GM15510 (cell line): ENCODE data around the gene PPIB.

ENCODE experiments used
- POLR2A ChIP-seq: IDR thresholded peaks from 3 replicates; pipeline ENCODE4 v1.6.1; 2011; ENCODE audit warnings: borderline replicate concordance; ENCODE audit not compliant: insufficient read length; ENCODE audit errors: extremely low read depth

Gene PPIB

DNA sequence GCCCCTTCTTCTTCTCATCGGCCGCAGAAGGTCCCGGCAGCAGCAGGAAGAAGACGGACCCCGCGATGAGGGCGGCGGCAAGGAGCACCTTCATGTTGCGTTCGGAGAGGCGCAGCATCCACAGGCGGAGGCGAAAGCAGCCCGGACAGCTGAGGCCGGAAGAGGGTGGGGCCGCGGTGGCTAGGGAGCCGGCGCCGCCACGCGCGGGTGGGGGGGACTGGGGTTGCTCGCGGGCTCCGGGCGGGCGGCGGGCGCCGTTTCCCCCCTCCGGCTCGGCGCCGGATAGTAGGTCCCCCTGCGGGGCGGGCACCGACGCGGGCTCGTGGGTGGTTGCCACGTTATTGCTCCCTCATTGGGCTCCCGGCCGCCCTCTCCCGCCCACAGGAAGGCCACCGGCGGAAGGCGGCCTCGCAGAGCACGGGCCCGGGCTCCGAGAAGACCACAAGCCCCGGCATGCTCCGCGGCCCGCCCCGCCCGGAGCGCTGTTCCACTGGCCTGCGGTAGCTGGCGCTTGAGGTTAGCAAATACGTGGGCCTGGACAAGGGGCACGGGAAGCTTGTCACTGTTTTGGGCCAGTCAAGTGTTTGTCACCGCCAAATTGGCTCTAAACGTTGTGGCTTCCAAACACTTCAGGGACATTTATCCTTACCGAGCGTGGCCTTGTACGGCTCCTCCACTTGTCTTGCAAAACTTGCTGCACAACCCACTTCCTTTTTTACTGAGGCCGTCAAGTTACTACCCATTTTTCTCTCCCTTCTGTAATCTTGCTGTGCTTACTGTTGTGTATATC lies at the start of gene PPIB:
Gene PPIB, minus strand, starts transcription at position 154 of the 790 bp plus-strand sequence. Its CDS starts 36 bp downstream, at position 118.
- TF ChIP-seq POLR2A = peak; percentile 94

DNA sequence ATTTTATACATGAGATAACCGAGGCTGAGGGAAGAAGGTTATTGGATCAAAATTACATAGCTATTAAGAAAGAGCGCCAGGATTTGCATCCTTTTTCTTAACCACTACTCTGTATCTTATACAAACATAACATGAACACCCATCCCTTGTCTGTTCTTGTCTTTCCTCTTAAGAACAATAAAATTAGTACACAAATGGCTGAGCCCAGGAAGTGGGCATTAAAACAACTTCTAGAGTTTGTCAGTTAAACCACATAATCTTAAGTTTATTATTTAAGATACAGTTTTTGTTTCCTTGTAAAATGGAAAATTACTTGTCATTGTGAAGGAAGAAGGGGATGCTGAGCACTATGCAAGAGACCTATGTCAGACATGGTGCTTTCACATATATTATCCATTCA lies 48.9 kb upstream of the PPIB start:
- TF ChIP-seq POLR2A = no peak

DNA sequence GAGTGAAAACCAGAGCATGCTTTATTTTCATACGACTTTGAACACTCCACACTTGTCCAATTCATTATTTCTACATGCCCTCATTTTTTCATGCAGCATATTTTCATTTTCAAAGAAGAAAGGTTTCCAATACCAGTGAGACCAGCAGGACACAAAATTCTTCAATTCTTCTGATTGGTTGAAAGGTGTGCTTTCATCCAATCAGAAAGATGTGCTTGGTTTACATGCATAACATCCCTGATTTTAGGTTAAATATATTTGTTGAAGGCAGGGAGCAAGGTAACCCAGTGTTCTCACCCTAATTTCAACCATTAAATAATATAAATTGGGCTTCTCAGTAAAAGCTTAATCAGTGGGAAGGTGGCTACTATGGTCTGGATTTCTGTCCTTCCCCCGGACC lies 47.5 kb upstream of the PPIB start:
- TF ChIP-seq POLR2A = no peak

DNA sequence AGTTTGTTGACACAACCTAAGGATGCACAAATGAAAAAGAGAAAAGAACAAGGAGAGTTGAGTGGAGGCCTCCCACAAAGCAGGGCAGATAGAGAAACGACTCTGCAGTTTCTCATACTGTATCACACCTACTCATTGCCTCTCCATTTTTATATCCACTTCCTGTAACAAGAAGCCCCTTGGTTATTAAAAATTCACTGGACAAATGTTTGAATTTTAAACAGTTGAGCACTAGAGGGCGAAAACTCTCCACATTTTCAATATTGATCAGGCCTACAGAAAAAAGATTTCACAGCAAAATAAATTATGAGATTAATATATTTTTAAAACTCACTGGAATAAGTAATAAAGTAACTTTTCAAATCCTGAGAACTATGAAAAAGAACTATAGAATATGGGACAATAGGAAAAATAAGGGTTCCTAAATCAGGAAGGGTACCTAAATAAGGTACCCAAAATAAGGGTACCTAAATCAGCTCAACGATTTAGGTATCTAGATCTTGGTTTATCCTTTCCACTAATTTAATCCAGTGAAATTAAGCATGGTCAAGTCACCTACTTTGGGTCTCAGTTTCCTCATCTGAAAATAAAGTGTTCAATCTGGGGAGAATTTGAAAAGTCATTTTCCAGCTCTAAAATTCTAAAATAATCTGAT lies 47.0 kb upstream of the PPIB start:
- TF ChIP-seq POLR2A = no peak

DNA sequence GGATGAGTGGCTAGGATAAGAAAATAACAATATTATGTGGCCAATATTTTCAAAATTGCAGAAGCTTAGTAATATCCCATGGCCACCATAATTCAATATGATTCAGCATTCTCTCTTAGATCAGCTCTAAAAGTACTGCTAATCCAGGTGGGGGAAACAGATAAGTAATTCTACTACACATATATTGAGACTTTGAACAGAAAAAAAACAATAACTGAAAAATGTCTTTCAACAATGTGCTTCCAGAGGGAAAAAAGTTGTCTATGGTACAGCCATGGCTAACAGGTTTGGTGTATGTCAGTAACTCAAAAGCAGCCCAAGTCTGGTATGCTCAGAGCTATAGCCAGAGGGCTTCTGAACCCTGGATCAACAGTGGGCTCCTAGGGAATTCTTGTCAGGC lies 42.4 kb upstream of the PPIB start:
- no peak for TF ChIP-seq POLR2A

DNA sequence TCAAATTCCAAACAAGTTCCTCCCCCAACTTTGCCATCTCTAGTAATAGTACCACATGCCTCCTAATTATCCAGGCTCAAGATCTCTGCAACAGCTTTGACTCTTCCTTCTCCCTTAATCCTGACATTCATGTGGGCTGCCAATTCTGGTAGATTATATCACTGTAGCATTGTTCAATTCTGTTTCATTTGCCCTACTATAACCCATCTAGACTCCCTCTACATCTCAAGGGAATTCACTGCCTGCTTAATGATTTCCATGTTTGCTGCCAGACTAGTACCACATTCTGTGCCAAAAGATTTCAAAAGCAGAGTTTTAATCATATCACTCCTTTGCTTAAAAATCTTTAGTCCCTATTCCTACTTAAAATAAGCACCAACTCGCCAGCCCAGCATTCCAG lies 34.6 kb upstream of the PPIB start:
- no peak for TF ChIP-seq POLR2A

DNA sequence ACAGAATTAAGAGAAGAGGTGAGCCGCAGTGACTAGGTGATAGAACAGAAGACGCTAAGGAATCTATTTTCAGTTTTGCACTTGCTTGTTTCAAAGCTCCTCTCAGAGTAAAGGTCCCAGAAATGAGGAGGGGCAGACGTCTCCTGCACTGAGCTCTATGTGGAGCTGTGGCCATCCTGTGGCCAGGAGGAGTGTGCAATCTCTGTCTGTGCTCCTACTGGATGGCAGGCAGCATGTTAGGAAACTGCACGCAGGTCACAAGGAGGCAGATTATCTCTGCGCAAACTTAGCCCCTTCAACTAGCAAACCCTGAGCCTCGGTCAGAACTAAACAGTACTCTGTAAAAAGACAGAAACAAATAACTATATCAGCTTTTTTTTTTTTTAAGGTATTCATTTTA lies 31.1 kb upstream of the PPIB start:
- no peak for TF ChIP-seq POLR2A

DNA sequence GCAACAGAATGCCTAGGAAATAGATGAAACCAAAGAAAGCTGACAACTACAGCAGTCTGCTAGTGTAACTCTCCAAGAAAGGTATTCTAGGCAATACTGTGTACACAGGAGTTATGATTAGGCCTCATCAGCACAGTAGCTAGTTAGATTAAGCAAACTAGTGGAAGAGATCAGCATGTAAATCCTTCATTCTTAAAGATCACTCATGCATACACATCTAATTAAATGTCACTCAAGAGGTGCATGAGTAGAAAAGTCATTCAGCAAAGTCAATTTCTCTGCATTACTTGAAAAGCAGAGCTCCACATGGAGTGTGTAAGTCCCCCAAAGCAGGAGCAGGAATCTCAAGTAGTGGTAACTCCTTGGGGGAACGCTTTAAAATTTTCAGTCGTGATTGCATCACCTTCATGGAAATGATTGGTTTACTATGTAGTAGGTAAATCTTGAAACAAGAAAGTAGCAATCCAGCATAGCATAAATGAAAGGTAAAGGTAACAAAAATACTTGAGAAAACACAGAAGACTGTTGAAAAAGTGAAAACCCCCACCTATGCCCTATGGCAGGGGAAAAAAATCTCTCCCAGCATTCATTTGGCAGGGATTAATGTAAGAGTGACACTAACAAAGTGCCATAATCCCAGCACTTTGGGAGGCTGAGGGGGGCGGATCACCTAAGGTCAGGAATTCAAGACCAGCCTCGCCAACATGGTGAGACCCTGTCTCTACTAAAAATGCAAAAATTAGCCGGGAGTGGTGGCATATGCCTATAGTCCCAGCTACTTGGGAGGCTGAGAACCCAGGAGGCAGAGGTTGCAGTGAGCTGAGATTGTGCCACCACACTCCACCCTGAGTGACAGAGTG lies 29.4 kb upstream of the PPIB start:
- no peak for TF ChIP-seq POLR2A

DNA sequence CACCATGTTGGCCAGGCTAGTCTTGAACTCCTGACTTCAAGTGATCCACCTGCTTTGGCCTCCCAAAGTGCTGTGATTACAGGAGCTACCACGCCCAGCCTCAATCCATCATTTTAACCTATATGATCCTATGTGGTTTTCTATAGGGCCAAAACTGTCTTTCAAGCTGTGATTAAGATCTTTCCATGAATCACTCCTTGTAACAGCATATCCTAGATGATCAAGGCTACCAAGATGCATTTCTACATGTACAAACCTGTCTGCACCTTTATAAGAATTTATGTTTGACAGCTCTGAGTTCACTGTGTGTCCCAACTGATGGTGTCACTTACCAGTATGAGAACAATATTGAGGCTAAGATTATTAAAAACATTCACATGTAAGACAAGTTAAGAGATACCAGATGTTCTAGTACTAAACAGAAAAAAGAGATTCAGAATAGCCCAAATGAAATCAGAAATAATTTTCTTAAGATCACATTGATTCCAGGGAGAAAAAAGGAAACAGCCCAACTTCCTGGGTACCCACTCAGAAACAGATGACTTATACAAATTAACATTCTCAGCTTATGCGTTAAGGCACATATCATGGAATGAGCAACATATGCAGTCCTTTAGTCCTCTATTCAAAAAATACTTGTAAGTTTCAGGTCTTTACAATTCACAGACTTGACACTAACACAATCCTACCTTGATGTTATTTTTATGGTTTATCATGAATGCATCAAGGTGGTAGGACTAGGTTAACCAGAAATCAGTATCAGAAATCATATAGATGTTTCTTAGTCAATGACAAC lies 24.8 kb upstream of the PPIB start:
- TF ChIP-seq POLR2A = no peak

DNA sequence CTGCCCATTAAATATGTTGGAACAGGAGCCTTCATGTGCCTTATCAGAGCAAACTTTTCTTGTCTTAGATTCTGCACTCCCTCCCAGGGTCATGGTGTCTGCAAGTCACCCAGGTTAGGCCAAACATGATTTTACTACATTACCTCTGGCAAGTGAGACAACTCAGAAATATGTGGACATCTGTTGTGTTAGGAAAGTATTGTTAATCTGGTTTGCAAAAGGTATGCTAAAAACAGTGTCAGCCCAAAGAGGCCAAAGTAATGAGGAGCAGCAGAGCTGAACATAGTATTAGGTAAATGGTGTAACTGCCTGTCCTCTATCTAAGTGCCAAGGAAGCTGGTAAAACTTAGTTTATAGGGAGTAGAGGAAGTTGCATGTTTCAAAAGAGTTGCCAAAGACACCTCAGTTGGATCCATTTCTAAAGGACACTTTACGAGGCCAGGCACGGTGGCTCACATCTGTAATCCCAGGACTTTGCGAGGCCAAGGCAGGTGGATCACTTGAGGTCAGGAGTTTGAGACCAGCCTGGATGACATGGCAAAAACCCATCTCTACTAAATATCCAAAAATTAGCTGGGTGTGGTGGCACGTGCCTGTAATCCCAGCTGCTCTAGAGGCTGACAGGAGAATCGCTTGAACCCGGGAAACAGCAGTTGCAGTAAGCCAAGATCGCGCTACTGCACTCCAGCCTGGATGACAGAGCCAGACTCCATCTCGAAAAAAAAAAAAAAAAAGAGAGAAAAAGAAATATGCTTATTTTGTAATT lies 22.5 kb upstream of the PPIB start:
- TF ChIP-seq POLR2A = no peak

DNA sequence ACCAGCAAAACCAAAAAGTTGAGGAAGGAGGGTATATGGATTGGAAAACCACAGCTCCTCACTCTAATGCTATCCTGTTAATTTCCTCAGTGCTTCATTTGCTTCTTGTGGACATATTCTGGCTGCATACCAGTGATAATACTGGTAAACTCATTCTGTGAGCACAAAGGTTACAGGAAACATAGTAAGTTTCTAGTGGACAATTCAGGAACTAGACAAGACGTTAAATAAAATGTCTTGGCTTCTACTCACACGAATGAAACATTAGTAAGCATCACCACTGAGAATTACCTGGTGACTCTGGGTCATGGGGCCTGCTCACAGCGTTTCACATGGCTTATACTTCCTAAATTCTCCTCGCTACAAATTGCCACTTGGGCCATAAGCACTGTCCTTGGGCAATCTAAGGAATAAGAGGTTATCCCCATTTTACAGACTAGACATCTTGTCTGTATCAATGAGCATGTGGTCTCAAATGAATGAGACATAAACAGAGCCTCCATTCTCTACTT lies 20.1 kb upstream of the PPIB start:
- TF ChIP-seq POLR2A = no peak

DNA sequence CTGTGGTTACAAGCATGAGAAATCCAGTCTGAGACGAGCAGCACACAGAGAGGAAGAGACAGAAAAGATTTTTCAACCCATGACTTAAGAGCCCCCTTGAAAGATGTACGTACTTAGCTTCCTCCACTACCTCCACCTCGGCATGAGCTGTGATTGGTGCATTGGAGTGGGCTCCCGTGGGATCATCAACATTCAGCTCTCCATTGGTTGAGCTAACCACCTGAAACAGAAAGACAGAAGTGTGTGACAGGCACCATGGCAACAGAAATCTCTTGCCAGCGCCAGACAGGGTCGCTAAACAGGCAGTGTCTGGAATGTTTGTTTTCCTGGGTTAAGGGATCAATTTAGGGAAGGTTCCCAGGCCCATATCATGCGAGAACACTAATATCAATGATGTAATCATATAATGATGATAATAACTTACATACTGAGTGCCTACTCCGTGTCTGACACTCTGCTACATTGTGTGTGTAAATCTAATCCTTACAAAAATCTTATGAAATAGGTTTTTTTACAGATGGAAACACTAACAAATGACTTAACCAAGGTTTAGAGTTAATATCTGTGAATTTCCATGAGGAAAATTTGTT lies 17.5 kb upstream of the PPIB start:
- TF ChIP-seq POLR2A = no peak

DNA sequence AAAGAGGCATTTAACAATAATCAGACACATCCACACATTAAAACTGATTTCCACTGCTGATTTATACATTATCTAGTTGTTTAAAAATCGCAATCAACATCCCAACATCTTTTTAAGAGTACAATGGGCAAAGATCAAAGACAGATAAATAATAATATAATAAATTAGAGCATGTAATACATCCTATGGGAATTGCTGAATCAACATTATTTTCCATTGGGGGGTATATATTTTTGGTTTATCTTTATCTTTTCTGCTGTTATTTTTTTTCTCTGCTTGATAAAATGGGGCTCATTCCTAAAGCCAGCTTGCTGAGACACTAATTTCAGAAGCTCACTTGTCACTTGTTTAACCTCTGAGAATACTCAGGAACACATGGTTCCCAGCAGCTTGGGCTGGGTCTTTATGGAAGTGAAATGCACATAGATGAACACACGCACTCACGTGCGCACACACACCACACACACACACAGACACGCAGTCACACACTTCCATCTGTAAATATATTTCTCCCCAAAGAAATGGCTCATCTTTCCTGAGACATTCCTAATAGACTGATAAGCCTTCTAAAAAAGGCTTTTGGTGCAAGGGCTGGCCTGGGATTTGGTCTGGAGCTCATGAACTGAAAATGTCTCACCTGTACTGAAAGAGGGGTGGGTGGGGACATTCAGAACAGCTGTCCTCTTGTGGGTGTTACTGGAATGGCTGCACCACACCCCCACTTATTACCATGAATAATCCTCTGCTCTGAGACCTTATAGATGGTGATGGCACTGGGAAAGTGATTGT lies 3.5 kb upstream of the PPIB start:
- no peak for TF ChIP-seq POLR2A

DNA sequence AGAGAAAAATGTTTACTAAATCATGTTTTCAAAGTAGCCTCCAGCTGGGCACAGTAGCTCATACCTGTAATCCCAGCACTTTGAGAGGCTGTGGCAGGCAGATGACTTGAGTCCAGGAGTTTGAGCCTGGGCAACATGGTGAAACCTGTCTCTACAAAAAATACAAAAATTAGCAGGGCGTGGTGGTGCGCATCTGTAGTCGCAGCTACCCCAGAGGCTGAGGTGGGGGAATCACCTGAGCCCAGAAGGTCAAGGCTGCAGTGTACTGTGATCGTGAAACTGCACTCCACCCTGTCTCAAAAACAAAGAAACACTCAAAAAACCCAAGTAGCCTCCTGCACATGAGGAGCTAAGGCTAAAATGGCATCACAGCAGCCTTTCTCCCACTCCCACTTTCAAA lies 1.6 kb upstream of the PPIB start:
- no peak for TF ChIP-seq POLR2A
